HL-60 (cell line): ENCODE results near the gene MPRIP.

Experiments used
- CTCF ChIP-seq: IDR thresholded peaks from one replicate; pipeline ENCODE4 v1.5.1; 2011; ENCODE audit warnings: low read length, control low read depth, inconsistent platforms; ENCODE audit not compliant: insufficient read depth
- GABPA ChIP-seq: IDR thresholded peaks from 2 replicates; pipeline ENCODE4 v1.6.1; 2012; ENCODE audit warnings: low read depth
- POLR2AphosphoS5 ChIP-seq: IDR thresholded peaks from 2 replicates; pipeline ENCODE4 v1.6.1; 2012; ENCODE audit warnings: low read depth
- REST ChIP-seq: IDR thresholded peaks from 2 replicates; pipeline ENCODE4 v1.6.1; 2012; ENCODE audit warnings: low read depth; ENCODE audit not compliant: insufficient replicate concordance
- SPI1 ChIP-seq: IDR thresholded peaks from 2 replicates; pipeline ENCODE4 v1.6.1; 2012; ENCODE audit warnings: low read depth, mild to moderate bottlenecking, borderline replicate concordance

GRCh38 chr17:17015230-17015629 lies 27.0 kb upstream of the MPRIP start:
- TF ChIP-seq CTCF = no peak
- TF ChIP-seq POLR2AphosphoS5 = no peak
- no peak for TF ChIP-seq REST
- no peak for TF ChIP-seq GABPA
- no peak for TF ChIP-seq SPI1
